NCI-H187 (cell line): ENCODE data around the gene LRFN2.

Source experiments
- DNase-seq, 2 experiments: peaks; one replicate each; lab custom pipeline; 2025; lab: John Stamatoyannopoulos, UW

The LRFN2 gene

GRCh38 chr6:40476673-40477072, 110.5 kb downstream of the LRFN2 start:
- DNase-seq = no peak

DNA sequence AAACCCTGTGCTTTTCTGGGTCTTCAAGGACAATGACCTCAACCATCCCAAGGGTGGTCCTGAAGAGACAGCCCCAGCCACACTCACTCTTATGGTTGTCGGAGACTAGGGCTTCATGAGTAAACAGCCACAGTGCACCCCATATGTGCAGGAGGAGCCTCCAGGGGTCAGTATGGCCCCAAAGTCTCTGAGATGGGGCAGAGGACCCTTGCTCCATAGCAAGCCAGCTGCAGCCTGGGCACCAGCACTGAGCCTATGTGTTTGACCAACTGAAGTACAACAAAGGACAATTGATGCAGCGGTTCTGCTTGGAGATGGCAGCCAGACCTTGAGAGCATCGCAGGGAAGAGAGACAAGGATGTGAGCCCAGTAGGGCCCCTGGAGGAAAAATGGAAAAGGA, 112.2 kb downstream of the LRFN2 start:
- no peak for DNase-seq

GRCh38 chr6:40473026-40473425, 114.1 kb downstream of the LRFN2 start:
- no peak for DNase-seq

DNA sequence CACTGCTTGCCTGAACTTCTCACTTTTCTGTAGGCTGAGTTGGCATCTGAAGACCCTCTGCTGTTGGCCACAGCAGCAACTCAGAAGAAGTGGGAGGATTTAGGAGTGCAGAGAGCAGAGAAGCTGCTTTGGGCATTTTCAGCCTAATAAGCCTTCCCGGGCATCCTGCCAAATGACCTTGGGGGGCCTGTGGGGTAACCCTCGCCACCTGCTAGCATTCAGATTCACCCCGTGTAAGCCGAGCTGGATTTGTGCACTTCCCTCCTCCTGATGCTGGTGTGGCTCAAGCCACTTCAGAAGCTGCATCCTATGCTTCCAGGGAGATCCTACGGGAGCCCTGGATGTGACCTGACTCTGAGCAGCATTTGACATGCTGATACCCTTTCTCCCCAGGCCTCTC, 114.8 kb downstream of the LRFN2 start:
- DNase-seq = no peak

DNA sequence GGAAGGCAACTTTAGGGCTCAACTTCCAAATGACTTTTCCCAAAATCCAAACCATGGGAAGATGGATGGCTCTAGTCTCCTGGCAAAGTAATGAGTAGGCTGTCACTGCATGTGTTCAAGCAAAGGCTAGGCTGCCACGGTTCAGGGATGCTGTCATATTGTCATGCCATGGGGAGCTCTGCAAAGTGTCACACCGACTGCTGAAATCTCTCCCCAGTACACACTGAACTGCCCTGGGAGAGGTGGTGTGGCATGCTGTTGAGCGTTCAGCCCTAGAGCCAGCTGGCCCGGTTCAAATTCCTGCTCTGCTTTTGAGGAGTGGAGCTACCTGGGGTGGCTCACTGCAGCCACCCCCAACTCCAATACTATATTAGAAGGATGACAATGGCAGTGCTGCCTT, 115.9 kb downstream of the LRFN2 start:
- no peak for DNase-seq

GRCh38 chr6:40469323-40469722, 117.8 kb downstream of the LRFN2 start:
- DNase-seq = no peak

GRCh38 chr6:40466986-40467539, 120.1 kb downstream of the LRFN2 start:
- DNase-seq = no peak

GRCh38 chr6:40461643-40462042, 125.5 kb downstream of the LRFN2 start:
- DNase-seq = no peak

DNA sequence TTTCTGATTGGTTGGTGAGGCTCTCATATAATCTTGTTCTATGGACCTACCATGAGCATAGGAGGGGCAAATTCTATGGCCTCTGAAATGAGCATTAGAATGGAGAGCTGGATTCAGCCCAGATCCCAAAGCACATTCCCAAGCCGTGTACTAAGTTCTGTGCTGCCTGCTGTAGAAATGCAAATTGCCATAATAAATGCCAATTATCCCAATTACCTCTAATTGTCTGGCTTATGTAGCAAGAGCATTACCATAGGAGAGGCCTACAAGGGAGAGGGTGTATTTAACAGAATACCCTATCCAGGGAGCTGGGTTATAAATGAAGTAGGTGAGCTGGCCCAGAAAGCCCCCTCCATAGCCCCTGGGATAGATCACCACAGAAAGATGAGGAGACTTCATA, 126.8 kb downstream of the LRFN2 start:
- DNase-seq = no peak

- DNase-seq = no peak
Observed at GRCh38 chr6:40457261-40457660, 129.9 kb downstream of the LRFN2 start.

DNA sequence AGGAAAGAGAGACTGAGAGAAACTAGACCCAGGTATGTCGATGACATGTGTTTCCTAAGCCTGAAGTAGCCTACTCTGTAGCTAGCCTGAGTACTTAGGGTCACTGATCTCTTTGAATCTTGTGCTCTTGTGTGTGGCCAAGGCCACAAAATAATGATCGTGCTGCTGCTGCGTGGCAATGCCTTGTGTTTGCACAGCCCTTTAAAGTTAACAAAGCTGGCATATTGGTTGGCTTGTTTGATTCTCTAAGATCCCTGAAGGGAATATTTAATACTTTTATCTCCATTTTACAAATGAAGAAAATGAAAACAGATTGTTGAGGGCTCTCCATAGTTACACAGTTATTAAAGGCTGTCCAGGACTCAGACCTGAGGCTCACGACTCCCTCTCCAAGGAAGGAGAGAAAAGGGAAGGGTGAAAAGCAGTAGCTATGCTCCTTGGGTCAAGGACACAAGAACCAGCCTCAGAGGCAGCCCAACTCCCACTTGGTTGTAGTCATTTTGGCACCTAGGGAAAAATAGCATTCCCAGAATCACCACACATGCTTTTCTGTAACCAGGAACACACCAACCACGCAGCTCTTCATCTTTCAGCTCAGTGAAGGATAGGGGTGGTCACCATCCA, 130.7 kb downstream of the LRFN2 start:
- DNase-seq = no peak

DNA sequence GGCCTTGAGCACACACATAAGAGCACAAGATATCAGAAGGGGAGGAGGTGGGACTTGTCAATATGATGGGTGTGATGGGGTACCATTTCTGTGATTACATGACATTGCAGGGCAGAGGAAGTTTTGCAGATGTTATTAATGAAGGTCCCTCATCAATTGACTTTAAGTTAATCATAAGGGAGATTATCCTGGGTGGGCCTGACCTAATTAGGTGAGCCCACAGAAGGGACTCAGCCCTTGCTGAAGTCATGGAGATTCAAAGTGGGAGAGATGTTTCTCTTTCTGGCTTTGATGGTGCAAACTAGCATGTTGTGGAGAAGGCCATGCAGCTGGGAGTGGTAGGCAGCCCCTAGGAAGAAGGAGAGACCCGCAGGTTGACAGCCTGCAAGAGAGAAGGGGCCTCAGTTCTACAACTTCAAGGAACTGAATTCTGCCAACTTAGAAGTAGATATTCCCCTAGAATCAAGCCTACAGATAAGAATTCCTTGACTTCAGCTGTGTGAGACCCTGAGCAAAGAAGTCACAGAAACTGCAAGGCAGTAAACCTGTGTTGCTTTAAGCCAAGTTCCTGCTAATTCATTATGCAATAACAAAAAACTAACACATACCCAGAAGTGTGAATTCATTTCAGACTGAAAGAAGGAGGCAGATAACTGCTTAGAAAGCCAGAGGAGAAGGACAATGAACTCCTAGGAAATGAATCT, 131.3 kb downstream of the LRFN2 start:
- DNase-seq = no peak

GRCh38 chr6:40450483-40450882, 136.7 kb downstream of the LRFN2 start:
- DNase-seq = no peak

GRCh38 chr6:40444811-40445210, 142.4 kb downstream of the LRFN2 start:
- DNase-seq = no peak

DNA sequence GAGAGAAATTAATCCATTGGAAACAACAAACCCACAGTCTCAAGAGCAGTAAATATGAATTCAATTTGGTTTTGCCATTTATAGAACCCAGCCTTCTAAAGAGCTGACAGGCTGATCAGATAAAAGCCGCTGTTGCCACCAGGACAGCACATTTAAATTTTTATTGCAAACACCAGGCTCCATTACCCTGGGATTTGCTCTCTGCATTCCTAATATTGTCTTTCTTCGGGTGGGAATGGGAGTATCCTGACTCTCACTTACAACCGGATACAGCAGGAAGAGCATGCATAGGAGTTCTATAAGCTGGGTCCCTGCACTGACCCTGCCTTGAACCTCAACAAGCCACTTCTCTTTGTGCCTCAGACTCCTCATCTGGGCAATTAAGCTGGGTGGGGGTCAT, 142.9 kb downstream of the LRFN2 start:
- DNase-seq = no peak

GRCh38 chr6:40443842-40444241, 143.3 kb downstream of the LRFN2 start:
- DNase-seq = no peak

DNA sequence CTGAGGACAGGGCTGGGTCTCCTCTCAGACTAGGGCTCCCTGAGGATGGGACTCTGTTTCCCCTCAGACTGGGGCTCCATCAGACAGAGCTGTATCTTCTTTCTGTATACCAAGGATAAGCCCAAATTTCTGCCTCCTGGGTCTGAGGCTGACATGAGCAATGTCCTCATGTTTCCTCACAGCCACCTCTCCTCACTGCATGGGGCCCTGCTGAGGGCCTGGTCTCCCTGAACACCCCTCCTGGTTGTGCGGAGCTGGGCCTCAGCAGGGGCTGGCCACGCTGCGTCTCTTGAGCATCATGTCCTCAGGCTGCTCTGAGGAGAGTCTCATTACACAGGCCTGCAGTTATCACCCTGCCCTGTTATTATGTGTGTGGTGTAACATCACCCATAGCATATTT, 144.6 kb downstream of the LRFN2 start:
- DNase-seq = no peak

GRCh38 chr6:40441150-40441549, 146.0 kb downstream of the LRFN2 start:
- no peak for DNase-seq

- DNase-seq = no peak
Observed at GRCh38 chr6:40440053-40440452, 147.1 kb downstream of the LRFN2 start.

DNA sequence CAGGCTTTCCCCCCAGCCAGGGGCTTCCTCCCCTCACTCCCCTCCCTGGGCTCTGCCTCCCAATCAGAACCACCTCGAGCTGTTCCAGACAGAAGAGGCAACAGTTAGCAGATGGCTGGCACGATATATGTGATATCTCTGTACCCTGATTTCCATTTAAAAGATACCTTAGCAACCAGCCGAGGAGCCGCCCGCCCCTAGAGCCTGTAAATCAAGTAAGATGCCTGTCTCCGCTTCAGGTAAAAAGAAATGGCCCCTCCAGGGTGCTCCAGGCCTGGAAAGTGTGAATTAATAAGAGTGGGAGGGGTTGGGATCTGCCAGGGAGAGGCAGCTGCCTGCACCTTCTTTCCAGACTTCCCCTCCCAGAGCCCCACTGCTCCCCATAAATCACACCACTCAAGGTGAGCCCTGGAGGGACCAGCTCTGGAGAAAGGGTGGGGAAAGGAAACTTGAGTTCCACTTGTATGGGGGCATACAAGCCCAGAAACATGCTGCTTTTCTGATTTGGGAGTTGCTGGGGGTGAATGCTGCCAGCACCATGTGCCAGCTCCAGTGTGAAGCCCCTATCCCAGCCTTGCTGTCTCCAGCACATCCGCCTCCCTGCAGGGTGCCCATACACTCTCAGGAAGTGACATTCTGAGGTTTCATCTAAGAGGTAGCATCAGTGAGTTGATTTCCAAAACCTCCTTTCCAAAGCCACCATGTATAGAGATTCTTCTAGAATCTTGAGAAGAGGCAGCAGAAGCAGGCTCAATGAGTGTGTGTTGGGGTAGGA, 148.0 kb downstream of the LRFN2 start:
- DNase-seq = peak in 1 of 2 experiments; percentile 47

GRCh38 chr6:40438246-40438887, 148.8 kb downstream of the LRFN2 start:
- DNase-seq = no peak

GRCh38 chr6:40437631-40438030, 149.5 kb downstream of the LRFN2 start:
- no peak for DNase-seq
